Thyroid gland (tissue), 4 donors: ENCODE data around the gene C20orf144. TPM values are rescaled to one million over a fixed set of nuclear protein-coding genes. Genes with fewer than 3 reads are reported as not detected.

Experiments used
- DNase-seq, 2 donors: peaks; one replicate each; pipeline ENCODE4 v3.0.0-alpha.2; 2019
- H3K27ac ChIP-seq, 3 donors: fragments of 200-600 bp; sonication (generic); 1 replicate in 2 of 3; 2 replicates in 1 of 3; pipeline ENCODE4 v1.5.1; 2016 to 2019; ENCODE audit warnings: mild to moderate bottlenecking in 1 of 3, moderate library complexity in 1 of 3
- H3K27me3 ChIP-seq: fragments of 200-600 bp; sonication (generic); one replicate; pipeline ENCODE4 v1.5.1; 2019
- H3K36me3 ChIP-seq, 2 donors: fragments of 200-600 bp; sonication (generic); one replicate each; pipeline ENCODE4 v1.5.1; 2016 to 2019
- H3K4me1 ChIP-seq, 2 donors: fragments of 200-600 bp; sonication (generic); one replicate each; pipeline ENCODE4 v1.5.1; 2017 to 2019
- H3K4me3 ChIP-seq, 3 donors: fragments of 200-600 bp; sonication (generic); replicated peaks in 1 of 3; 1 replicate in 2 of 3; 2 replicates in 1 of 3; pipeline ENCODE4 v1.5.1; 2016; ENCODE audit warnings: mild to moderate bottlenecking in 1 of 3
- H3K9me3 ChIP-seq: fragments of 200-600 bp; sonication (generic); one replicate; pipeline ENCODE4 v1.5.1; 2017
- CTCF ChIP-seq, 6 experiments: fragments of 200-600 bp in 3 of 6; fragments of 450-650 bp in 3 of 6; sonication (generic) in 3 of 6; IDR thresholded peaks; one replicate each; pipeline ENCODE4 v1.5.1; 2016 to 2019; ENCODE audit warnings: antibody characterized with exemption in 6 of 6, mild to moderate bottlenecking in 2 of 6, inconsistent platforms in 1 of 6, moderate library complexity in 1 of 6
- POLR2A ChIP-seq, 2 donors: fragments of 450-650 bp; IDR thresholded peaks; one replicate each; pipeline ENCODE4 v1.6.1; 2017; ENCODE audit warnings: antibody characterized with exemption in 2 of 2, mild to moderate bottlenecking in 2 of 2, moderate library complexity in 1 of 2
- WGBS, 2 donors: methylation state at CpG; one replicate each; pipeline ENCODE4 v1.1.5; 2017; 5-methylcytosine and 5-hydroxymethylcytosine counted together
- intact Hi-C: fragments of 100-400 bp; cut with DNase I; formaldehyde crosslinking; loops from one replicate; pipeline ENCODE4 v1.15.1; 2023
- total RNA-seq, 4 donors: library from RNA; depleted of rRNA; stranded (reverse); fragments of >200 nt; gene quantifications; one replicate each; pipeline ENCODE4 v1.2.3, GENCODE V29; 2016

The C20orf144 gene
- total RNA-seq, 4 donors from 2014 or later = 0.13 TPM; not detected in 3

GRCh38 chr20:33688938-33689424 lies 26.9 kb downstream of the C20orf144 start:
- Histone ChIP-seq H3K4me3 (no peak overlapping the region), H3K9me3 (no peaks in the 10 kb centered on the region), H3K27me3 (no peaks in the 10 kb centered on the region), H3K4me1 (peaks cover 13 to 42% of the 10 kb centered on the region in 2 donors), H3K27ac (peak overlapping the region; percentile 16 to 64 (median 40)), H3K36me3 (no peaks in the 10 kb centered on the region)
- TF ChIP-seq POLR2A (IDR thresholded peaks at IDR 0.05) (no peak), CTCF (IDR thresholded peaks at IDR 0.05) (no peak)
- intact Hi-C loops = no loop called here
- peak; percentile 72 to 81 for DNase-seq
- WGBS, 2 donors = 35 to 37% methylated on average over 3 of the region's 3 CpGs

GRCh38 chr20:33689493-33689892 lies 27.4 kb downstream of the C20orf144 start:
- Histone ChIP-seq H3K36me3 (no peaks in the 10 kb centered on the region), H3K27ac (peak overlapping the region in 1 of 3 donors; percentile 64), H3K4me1 (peaks cover 18 to 47% of the 10 kb centered on the region in 2 donors), H3K9me3 (no peaks in the 10 kb centered on the region), H3K4me3 (no peak overlapping the region), H3K27me3 (no peaks in the 10 kb centered on the region)
- TF ChIP-seq CTCF (IDR thresholded peaks at IDR 0.05) (no peak), POLR2A (IDR thresholded peaks at IDR 0.05) (no peak)
- 93 to 100% methylated on average over 1 of the region's 1 CpG for WGBS, 2 donors
- intact Hi-C loops = no loop called here
- DNase-seq = no peak

- Histone ChIP-seq H3K4me3 (no peak overlapping the region), H3K9me3 (no peaks in the 10 kb centered on the region), H3K4me1 (peaks cover 22 to 51% of the 10 kb centered on the region in 2 donors), H3K27me3 (no peaks in the 10 kb centered on the region), H3K36me3 (no peaks in the 10 kb centered on the region), H3K27ac (no peak overlapping the region)
- 59 to 62% methylated on average over 4 of the region's 4 CpGs for WGBS, 2 donors
- intact Hi-C loops = loop anchor here (5.0 kb wide), 1 partner anchor 37 kb away; no protein-coding TSS in a partner anchor
- no peak for TF ChIP-seq CTCF (IDR thresholded peaks at IDR 0.05)
- TF ChIP-seq POLR2A (IDR thresholded peaks at IDR 0.05) = no peak
- DNase-seq = no peak
Observed at GRCh38 chr20:33689973-33690372, 27.8 kb downstream of the C20orf144 start.

- Histone ChIP-seq H3K4me1 (peaks cover 22 to 35% of the 10 kb centered on the region in 2 donors), H3K27ac (peak overlapping the region; percentile 68 to 89 (median 81)), H3K4me3 (no peak overlapping the region), H3K36me3 (no peaks in the 10 kb centered on the region), H3K9me3 (no peaks in the 10 kb centered on the region), H3K27me3 (no peaks in the 10 kb centered on the region)
- peak; percentile 80 to 81 for DNase-seq
- 60 to 66% methylated on average over 5 of the region's 5 CpGs for WGBS, 2 donors
- intact Hi-C loops = loop anchor here (5.0 kb wide), 1 partner anchor 34 kb away; no protein-coding TSS in a partner anchor
- no peak for TF ChIP-seq CTCF (IDR thresholded peaks at IDR 0.05)
- TF ChIP-seq POLR2A (IDR thresholded peaks at IDR 0.05) = no peak
Observed at GRCh38 chr20:33693289-33693688, 31.2 kb downstream of the C20orf144 start.

GRCh38 chr20:33693741-33694638 lies 31.9 kb downstream of the C20orf144 start:
- Histone ChIP-seq H3K36me3 (no peaks in the 10 kb centered on the region), H3K9me3 (no peaks in the 10 kb centered on the region), H3K4me3 (no peak overlapping the region), H3K27ac (peak overlapping the region; percentile 68 to 89 (median 81)), H3K4me1 (peaks cover 17 to 28% of the 10 kb centered on the region in 2 donors), H3K27me3 (no peaks in the 10 kb centered on the region)
- peak in 1 of 6 experiments; percentile 5 for TF ChIP-seq CTCF (IDR thresholded peaks at IDR 0.05)
- TF ChIP-seq POLR2A (IDR thresholded peaks at IDR 0.05) = no peak
- intact Hi-C loops = loop anchor here (5.0 kb wide), 1 partner anchor 33 kb away; no protein-coding TSS in a partner anchor
- peak; percentile 89 for DNase-seq
- 58 to 63% methylated on average over 17 of the region's 17 CpGs for WGBS, 2 donors
